HepG2 (cell line): ENCODE results near the gene PGC. TPM values are rescaled to one million over a fixed set of nuclear protein-coding genes. Genes with fewer than 3 reads are reported as not detected.

ENCODE experiments used
- ATAC-seq: fragments of 200-7000 bp; cut with Tn5 transposase; 3 replicates; pipeline ENCODE4 v1.9.1; 2020; ENCODE audit warnings: mild to moderate bottlenecking, moderate library complexity
- BruUV-seq: library from RNA; stranded (reverse); fragments of 400-500 nt; replicated peaks from 2 replicates; lab custom pipeline; 2021; lab: Mats Ljungman, UMichigan
- CTCF ChIA-PET: fragments of 300-600 bp; formaldehyde crosslinking; extraction: SDS; loops from one replicate; lab custom pipeline; 2021; ENCODE audit warnings: low total read pairs, inconsistent platforms, low intra/inter-chr PET ratio; lab: Yijun Ruan, JAX
- POLR2A ChIA-PET: fragments of 350-600 bp; sonication (Branson Sonifier 250); formaldehyde crosslinking; loops from one replicate; lab custom pipeline; 2020; ENCODE audit warnings: antibody characterized with exemption, inconsistent platforms; lab: Yijun Ruan, JAX
- DNase-seq: peaks from one replicate; pipeline ENCODE4 v3.0.0-alpha.2; 2015; ENCODE audit warnings: low spot score
- FAIRE-seq: peaks from 3 replicates; lab custom pipeline; 2011; peaks lifted over from hg19 to GRCh38; lab: Jason Lieb, UNC
- H2AFZ ChIP-seq: one replicate; pipeline ENCODE4 v1.6.1; 2011; ENCODE audit warnings: low read length, inconsistent platforms
- H3K27ac ChIP-seq: fragments of 300-600 bp; 3 replicates; pipeline ENCODE4 v1.8.0; 2011; ENCODE audit warnings: mixed run types, mild to moderate bottlenecking, mixed read lengths, low read length, inconsistent platforms; ENCODE audit not compliant: insufficient read depth; ENCODE audit errors: extremely low read length
- H3K27me3 ChIP-seq, 2 experiments: fragments of 200-600 bp in 1 of 2; 2 replicates in 1 of 2; 3 replicates in 1 of 2; pipeline versions ENCODE4 v1.6.0 to v1.8.0; 2011; ENCODE audit warnings: low read length in 2 of 2, mild to moderate bottlenecking in 2 of 2, moderate library complexity in 2 of 2, inconsistent platforms in 1 of 2; ENCODE audit not compliant: insufficient read depth in 2 of 2, control insufficient read depth in 1 of 2
- H3K36me3 ChIP-seq, 2 experiments: fragments of 200-600 bp in 1 of 2; replicated peaks in 1 of 2; 2 replicates in 1 of 2; 3 replicates in 1 of 2; pipeline versions ENCODE4 v1.5.1 to v1.8.0; 2011; ENCODE audit warnings: low read length in 2 of 2, inconsistent platforms in 1 of 2; ENCODE audit not compliant: insufficient read depth in 2 of 2, control insufficient read depth in 1 of 2
- H3K4me1 ChIP-seq: 2 replicates; pipeline ENCODE4 v1.5.1; 2012; ENCODE audit warnings: low read length, inconsistent platforms; ENCODE audit not compliant: insufficient read depth
- H3K4me2 ChIP-seq: 2 replicates; pipeline ENCODE4 v1.6.0; 2011; ENCODE audit warnings: low read depth, low read length, inconsistent platforms
- H3K4me3 ChIP-seq, 3 experiments: fragments of 200-600 bp in 1 of 3; sonication (generic), shearing (Covaris generic) in 1 of 3; replicated peaks in 1 of 3; 2 replicates each; pipeline ENCODE4 v1.5.1; 2011 to 2016; ENCODE audit warnings: low read length in 3 of 3, inconsistent platforms in 2 of 3, low read depth in 2 of 3, mild to moderate bottlenecking in 2 of 3, control low read depth in 1 of 3, mixed read lengths in 1 of 3; ENCODE audit not compliant: insufficient read depth in 1 of 3
- H3K79me2 ChIP-seq: one replicate; pipeline ENCODE4 v1.6.1; 2011; ENCODE audit warnings: low read length, inconsistent platforms; ENCODE audit not compliant: insufficient read depth
- H3K9ac ChIP-seq: 2 replicates; pipeline ENCODE4 v1.6.0; 2011; ENCODE audit warnings: mild to moderate bottlenecking, low read depth, low read length, inconsistent platforms; ENCODE audit not compliant: insufficient read depth
- H3K9me3 ChIP-seq: 2 replicates; pipeline ENCODE4 v1.5.1; 2012; ENCODE audit warnings: mild to moderate bottlenecking, low read length
- H4K20me1 ChIP-seq: 2 replicates; pipeline ENCODE4 v1.6.0; 2011; ENCODE audit warnings: inconsistent platforms, mild to moderate bottlenecking, low read length, moderate library complexity; ENCODE audit not compliant: insufficient read depth
- ATF6 ChIP-seq: sonication (generic); formaldehyde crosslinking; conservative IDR thresholded peaks from 2 replicates; pipeline ENCODE4 v1.4.0; 2020; ENCODE audit warnings: missing genetic modification reagents
- BORCS8-MEF2B ChIP-seq: sonication (generic); formaldehyde crosslinking; IDR thresholded peaks from 2 replicates; pipeline ENCODE4 v1.8.0; 2022; ENCODE audit warnings: mild to moderate bottlenecking, missing genetic modification reagents
- GATAD1 ChIP-seq: IDR thresholded peaks from 2 replicates; pipeline ENCODE4 v1.6.1; 2016; ENCODE audit warnings: missing genetic modification reagents, missing compliant biosample characterization
- HNF1A ChIP-seq, 2 experiments: sonication (generic) in 1 of 2; formaldehyde crosslinking in 1 of 2; IDR thresholded peaks; 2 replicates each; pipeline versions ENCODE4 v1.4.0 to v1.6.1; 2016 to 2020; ENCODE audit warnings: borderline replicate concordance in 1 of 2, low read depth in 1 of 2, mild to moderate bottlenecking in 1 of 2, missing genetic modification reagents in 1 of 2
- KDM5B ChIP-seq: sonication (generic); formaldehyde crosslinking; IDR thresholded peaks from 2 replicates; pipeline ENCODE4 v1.4.0; 2020; ENCODE audit warnings: missing genetic modification reagents, mild to moderate bottlenecking, borderline replicate concordance
- KLF11 ChIP-seq: IDR thresholded peaks from 2 replicates; pipeline ENCODE4 v1.6.1; 2016; ENCODE audit warnings: missing compliant biosample characterization
- LCORL ChIP-seq, 2 experiments: fragments of 450-650 bp in 1 of 2; sonication (generic) in 1 of 2; formaldehyde crosslinking in 1 of 2; IDR thresholded peaks; 2 replicates each; pipeline versions ENCODE4 v1.5.0 to v1.6.1; 2017 to 2020; ENCODE audit warnings: antibody characterized with exemption in 1 of 2, missing genetic modification reagents in 1 of 2
- PRDM15 ChIP-seq: sonication (generic); formaldehyde crosslinking; IDR thresholded peaks from 2 replicates; pipeline ENCODE4 v1.4.0; 2020; ENCODE audit warnings: missing genetic modification reagents
- ZNF883 ChIP-seq: sonication (generic); formaldehyde crosslinking; IDR thresholded peaks from 2 replicates; pipeline ENCODE4 v1.5.1; 2020; ENCODE audit warnings: mild to moderate bottlenecking, missing genetic modification reagents; ENCODE audit errors: not compliant biosample characterization
- WGBS: methylation state at CpG from one replicate; pipeline ENCODE4 v1.1.6; 2017; ENCODE audit warnings: low lambda C conversion rate; 5-methylcytosine and 5-hydroxymethylcytosine counted together
- in situ Hi-C: cut with HindIII; loops from 2 replicates; pipeline ENCODE4 v1.10.0; 2017; ENCODE audit warnings: low pct_unique_long_range_greater_than_20kb; ENCODE audit not compliant: extremely low pct_ligation_motif_present
- intact Hi-C: fragments of 100-400 bp; cut with micrococcal nuclease; formaldehyde crosslinking; loops from one replicate; pipeline ENCODE4 v1.10.0; 2022; ENCODE audit not compliant: unreplicated experiment
- polyA plus RNA-seq, 8 experiments: library from polyadenylated mRNA; depleted of rRNA in 3 of 8; stranded (reverse) in 7 of 8; unstranded in 1 of 8; fragments of >200 nt; fragmentation: Illumina TruSeq in 4 of 8; extraction: Trizol in 4 of 8; gene quantifications; 2 replicates each; pipeline versions ENCODE4 v1.2.1 to v1.2.3, GENCODE V29; 2011 to 2016; ENCODE audit warnings: low read depth in 4 of 8, missing spikeins in 1 of 8, mixed read lengths in 1 of 8; ENCODE audit not compliant: insufficient read depth in 1 of 8
- total RNA-seq, 5 experiments: library from RNA; depleted of rRNA; stranded (reverse); fragments of >200 nt; fragmentation: Illumina TruSeq; extraction: Trizol; gene quantifications; 2 replicates each; pipeline ENCODE4 v1.2.3, GENCODE V29; 2016; ENCODE audit warnings: low read depth in 1 of 5

PGC gene
- total and polyA plus RNA-seq, 2 of the 13 experiments (the other 11 are each of a cell fraction or from before 2014, with no cell fraction given), result 426 to 502 TPM

- TF ChIP-seq HNF1A (IDR thresholded peaks at IDR 0.05; ENCODE audit: low read depth), result no peak
- 0 out of 2 replicates have a peak, but pooled peaks have one; percentile 4 for TF ChIP-seq HNF1A (CRISPR knock-in tag; IDR thresholded peaks at IDR 0.05; ENCODE audit: borderline replicate concordance)
Measured at GRCh38 chr6:41769376-41769775, 22.2 kb upstream of the PGC start (continued).

GRCh38 chr6:41768545-41769308 lies 21.5 kb upstream of the PGC start:
- POLR2A ChIA-PET, result interaction anchor here (1.0 to 4.6 kb wide), 12 partner anchors 9 to 282 kb away, joined by 4 to 112 read pairs (median 6); partner anchors contain the start of genes FRS3, PGC, TAF8 and TFEB
- Histone ChIP-seq H3K79me2 (no peaks in the 10 kb centered on the region), H3K36me3 (peaks cover 13 to 26% of the 10 kb centered on the region in 2 experiments; a peak in 4 of 5 replicates), H3K27me3 (no peaks in the 10 kb centered on the region), H2AFZ (no peak overlapping the region), H3K4me3 (peak overlapping the region in 1 of 3 experiments; percentile 45; a peak in 2 of 6 replicates), H4K20me1 (no peaks in the 10 kb centered on the region), H3K4me1 (peaks cover 39% of the 10 kb centered on the region), H3K27ac (peak overlapping the region; percentile 75), H3K9me3 (no peaks in the 10 kb centered on the region), H3K4me2 (peak overlapping the region; percentile 63), H3K9ac (peak overlapping the region; percentile 62)
- TSS peak; percentile 89 for BruUV-seq
- 31% methylated on average over 10 of the region's 10 CpGs for WGBS
- ATAC-seq (peak; percentile 83), DNase-seq (peak; percentile 94), FAIRE-seq (peak; percentile 90)
- in situ Hi-C loops, result no loop called here
- intact Hi-C loops, result loop anchor here (1.0 to 2.0 kb wide), 3 partner anchors 8 to 34 kb away; partner anchors contain the start of gene TFEB
- CTCF ChIA-PET, result no interaction called here
- no peak for TF ChIP-seq PRDM15 (CRISPR knock-in tag)
- no peak for TF ChIP-seq ATF6
- TF ChIP-seq BORCS8-MEF2B (CRISPR knock-in tag), result peak; percentile 35; the same call in 1 of the 2 replicates
- peak; percentile 43; the same call in 1 of the 2 replicates for TF ChIP-seq KDM5B
- no peak for TF ChIP-seq LCORL (IDR thresholded peaks at IDR 0.05)
- TF ChIP-seq LCORL (CRISPR knock-in tag; IDR thresholded peaks at IDR 0.05), result 0 out of 2 replicates have a peak, but pooled peaks have one; percentile 42
- peak; percentile 49 for TF ChIP-seq ZNF883
- 0 out of 2 replicates have a peak, but pooled peaks have one; percentile 7 for TF ChIP-seq KLF11 (CRISPR knock-in tag)
- no peak for TF ChIP-seq GATAD1
